GM21447 (cell line): ENCODE data around the gene RPSA.
"Not testable (repeated sequence)": the region's sequence is repeated elsewhere in the genome, so short reads cannot be mapped to it uniquely, and the experiment has no call there.

Source experiments
- ATAC-seq: cut with Tn5 transposase; IDR thresholded peaks from one replicate; pipeline ENCODE4 v1.9.1; 2021; ENCODE audit not compliant: unreplicated experiment

Gene RPSA

DNA sequence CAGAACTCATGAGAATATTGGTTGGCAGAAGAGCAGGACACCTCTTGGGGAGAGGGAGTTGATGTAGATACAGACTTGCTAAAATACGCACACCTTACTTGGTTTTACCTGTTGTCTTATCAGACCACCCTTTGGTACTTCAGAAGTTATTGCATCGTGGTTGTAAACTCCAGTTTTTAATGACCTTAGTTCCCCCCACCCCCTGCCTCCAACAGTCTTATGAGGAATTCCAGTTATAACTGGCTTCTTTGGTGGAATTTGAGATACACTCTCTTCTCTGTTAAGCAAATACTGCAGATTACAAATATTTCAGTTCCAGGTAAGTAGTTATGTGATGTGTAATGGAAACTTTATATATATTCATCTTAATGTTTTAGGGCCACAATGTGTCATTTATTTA lies 18.4 kb upstream of the RPSA start:
- no peak for ATAC-seq

DNA sequence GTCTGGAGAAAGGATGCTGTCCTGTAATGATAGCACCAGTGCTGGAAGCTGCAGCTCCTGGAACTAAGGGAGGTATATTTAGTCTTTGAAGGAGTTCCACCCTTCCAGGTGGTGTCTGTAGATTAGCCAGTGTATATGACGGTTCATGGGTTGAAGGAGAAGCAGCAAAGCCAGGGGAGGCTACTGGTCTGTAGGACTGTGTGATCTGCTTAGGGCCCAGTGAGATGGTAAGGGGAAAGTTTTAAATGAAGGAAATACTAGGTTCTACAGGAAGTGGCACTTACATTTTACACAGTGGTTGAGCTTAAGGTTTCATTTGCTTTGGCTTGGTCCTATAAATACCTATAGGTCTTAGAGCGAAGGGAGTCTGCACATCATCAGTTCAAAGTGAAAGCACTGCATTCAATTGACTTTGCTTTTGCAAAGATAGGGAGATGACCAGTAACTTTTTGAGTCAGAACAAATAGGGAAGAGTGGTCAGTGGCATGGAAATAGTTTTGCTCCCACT lies 17.7 kb upstream of the RPSA start:
- peak; percentile 80 for ATAC-seq

- ATAC-seq = no peak
Measured at GRCh38 chr3:39390181-39390580, 16.3 kb upstream of the RPSA start.

DNA sequence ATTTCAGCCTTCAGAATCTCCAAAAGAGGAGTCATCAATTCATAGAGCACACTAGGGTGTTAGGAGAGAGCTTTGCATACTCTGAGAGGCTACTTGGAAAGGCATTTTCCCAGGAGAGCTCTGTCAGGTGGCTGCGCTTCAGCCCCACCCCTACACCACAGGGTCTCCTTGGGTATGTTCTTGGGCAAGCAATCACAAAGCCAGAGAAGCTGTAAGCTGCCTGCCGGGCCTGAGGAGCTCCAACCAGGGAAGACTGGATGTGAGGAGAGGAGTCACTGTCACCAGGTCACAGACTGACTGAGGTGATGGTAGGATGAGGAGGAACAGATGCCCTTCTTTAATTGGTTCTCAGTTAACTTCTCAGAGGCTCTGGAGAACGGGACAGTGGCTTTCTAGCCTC lies 9.8 kb upstream of the RPSA start:
- ATAC-seq = no peak

- ATAC-seq = no peak
Measured at GRCh38 chr3:39398700-39399099, 7.8 kb upstream of the RPSA start.

DNA sequence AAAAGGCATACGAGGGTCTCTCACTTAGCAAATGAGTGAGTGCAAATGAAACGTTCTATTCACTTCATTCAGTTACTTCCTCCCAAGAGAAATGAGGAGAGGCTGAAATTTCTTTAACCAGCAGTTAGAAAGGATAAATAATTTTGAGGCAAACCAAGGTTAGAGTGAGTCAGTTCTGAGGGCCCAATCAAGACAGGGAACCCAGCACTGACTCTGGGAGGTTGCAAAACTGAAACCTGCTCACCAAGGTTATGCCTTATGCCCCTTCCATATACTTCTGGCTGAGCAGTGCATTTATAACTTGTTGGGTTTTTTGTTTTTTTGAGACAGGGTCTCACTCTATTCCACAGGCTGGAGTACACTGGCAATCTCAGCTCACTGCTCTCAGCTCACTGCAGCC lies 4.5 kb upstream of the RPSA start:
- no peak for ATAC-seq

DNA sequence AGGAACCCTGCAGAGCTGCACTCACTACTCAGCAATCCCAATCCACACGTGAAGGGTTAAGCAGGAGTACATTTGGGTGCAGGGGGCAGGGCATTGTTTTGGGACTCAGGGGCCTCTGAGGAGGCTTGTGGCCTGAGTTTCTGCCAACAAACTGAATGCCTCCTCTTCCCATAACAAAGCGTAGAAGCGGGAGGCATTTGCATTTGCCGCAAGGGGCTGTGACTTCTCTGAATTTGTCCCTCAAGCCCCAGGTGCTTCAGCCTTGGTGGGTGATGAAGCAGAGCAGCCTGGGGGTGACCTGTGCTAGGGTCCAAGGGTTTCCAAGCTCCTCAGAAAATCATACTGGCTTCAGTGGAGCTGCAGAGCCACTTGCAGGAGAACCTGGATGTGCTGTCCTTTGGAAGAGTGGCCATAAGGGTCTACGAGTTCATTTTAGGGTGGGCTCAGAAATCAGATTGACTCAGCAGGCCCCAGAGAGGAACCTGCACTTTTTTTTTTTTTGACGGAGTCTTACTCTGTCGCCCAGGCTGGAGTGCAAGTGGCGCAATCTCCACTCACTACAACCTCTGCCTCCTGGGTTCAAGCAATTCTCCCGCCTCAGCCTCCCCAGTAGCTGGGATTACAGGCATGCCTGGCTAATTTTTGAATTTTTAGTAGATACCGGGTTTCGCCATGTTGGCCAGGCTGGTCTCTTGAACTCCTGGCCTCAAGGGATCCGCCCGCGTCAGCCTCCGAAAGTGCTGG lies 1.4 kb upstream of the RPSA start:
- no peak for ATAC-seq

- no peak for ATAC-seq
Measured at GRCh38 chr3:39405687-39406367, 693 bp upstream of the RPSA start.

- no peak for ATAC-seq
Measured at GRCh38 chr3:39407259-39407629, 724 bp downstream of the RPSA start.

DNA sequence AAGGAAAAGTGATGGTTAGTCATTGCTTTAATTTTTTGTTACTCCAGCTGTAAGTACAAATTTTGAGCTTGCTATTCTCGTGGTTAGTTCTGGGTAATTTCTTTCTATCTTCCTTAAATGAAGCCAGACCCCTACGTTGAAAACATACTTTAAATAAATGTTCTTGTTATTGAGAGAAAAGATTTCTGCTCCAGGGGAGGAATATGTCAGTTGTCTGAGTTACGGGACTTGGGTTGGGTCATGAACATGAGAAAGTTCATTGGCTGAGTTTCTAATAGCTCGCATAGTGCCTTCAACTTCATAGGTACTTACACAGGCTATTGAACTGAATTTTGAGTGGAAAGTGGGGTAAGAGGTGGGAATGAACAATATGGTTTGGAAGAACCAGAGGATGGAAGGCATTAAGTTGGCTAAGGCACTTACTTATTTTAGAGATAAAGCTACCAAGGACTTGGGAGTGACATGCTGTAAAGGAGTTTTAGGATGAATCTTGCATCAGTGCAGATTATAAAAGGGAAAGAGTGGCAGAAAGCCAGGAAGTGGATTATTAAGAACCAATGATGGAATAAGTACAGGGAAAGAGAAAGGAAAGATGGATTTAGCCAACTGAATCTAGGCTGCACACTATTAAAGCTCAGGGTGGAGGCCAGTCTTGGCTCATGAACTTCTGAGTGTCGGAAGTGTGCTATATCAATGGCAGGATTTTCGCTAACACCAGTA lies 1.4 kb downstream of the RPSA start:
- ATAC-seq = no peak

DNA sequence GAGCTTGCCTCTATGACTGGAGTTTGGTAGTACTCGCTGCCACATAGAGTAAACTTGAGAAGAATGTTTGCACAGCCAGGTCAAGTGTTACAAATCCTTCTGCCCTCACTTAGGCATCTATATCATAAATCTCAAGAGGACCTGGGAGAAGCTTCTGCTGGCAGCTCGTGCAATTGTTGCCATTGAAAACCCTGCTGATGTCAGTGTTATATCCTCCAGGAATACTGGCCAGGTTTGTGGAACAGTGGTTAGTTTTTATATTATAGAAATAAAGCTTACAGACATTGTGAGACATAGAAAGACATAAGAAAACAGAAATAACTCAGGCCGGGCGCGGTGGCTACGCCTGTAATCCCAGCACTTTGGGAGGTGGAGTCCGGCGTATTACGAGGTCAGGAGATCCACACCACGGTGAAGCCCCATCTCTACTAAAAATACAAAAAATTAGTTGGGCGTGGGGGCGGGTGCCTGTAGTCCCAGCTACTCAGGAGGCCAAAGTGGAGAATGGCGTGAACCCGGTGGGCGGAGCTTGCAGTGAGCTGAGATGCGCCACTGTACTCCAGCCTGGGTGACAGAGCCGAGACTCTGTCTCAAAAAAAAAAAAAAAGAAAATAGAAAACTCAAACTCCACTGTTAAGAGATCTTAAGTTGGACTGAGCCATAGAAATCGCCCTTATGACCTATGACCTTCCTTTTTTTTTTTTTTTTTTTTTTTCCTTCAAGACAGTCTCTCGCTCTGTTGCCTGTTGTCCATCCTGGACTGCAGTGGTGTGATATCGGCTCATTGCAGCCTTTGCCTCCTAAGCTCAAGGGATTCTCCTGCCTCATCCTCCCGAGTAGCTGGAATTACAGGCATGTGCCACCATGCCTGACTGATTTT lies 2.2 kb downstream of the RPSA start:
- no peak for ATAC-seq

DNA sequence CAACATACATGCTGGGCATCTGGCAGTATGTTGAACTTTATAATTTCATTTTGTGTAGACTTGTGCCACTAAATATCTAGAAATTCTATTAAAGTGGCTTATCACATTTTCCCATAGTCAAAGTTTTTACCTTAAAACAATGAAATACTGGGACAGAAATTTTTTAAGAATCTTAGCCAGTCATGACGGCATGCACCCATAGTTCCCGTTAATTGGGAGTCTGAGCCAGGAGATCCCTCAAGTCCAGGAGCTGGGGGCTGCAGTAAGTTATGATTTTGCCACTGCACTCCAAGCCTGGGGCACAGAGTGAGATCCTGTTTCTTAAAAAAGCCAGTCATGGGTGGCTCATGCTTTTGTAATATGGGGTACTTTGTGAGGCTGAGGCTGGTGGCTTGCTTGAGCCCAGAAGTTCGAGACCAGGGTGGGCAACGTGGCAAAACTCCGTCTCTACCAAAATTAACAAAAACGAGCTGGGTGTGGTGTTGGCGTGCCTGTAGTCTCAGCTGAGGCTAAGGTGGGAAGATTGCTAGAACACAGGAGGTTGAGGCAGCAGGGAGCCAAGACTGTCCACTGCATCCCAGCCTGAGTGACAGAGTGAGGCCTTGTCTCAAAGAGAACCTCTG lies 3.1 kb downstream of the RPSA start:
- ATAC-seq = no peak

- no peak for ATAC-seq
Measured at GRCh38 chr3:39410893-39411292, 4.4 kb downstream of the RPSA start.

DNA sequence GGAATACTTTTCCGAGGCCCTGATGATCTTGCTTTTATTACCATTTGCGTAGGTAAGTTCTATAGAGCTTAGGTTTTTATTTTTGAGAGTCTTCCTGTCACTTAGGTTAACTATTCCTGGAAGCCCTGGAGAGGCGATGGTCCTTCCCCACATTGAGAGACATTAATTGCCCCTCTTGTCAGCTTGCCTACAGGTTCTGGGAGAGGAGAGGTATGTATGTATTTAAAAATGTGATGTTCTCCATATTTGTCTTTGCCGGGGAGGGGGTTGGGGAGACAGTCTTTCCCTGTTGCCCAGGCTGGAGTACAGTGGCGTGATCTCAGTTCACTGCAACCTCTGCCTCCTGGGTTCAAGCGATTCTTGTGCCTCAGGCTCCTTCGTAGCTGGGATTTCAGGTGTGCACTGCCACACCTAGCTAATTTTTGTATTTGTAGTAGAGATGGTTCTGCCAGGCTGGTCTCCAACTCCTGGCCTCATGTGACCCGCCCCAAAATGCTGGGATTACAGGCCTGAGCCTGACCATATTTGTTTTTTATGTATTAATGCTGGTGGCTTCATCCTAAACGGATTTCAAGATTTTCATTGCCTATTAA lies 6.2 kb downstream of the RPSA start:
- ATAC-seq = no peak

GRCh38 chr3:39413691-39414420 lies 7.3 kb downstream of the RPSA start:
- no peak for ATAC-seq

DNA sequence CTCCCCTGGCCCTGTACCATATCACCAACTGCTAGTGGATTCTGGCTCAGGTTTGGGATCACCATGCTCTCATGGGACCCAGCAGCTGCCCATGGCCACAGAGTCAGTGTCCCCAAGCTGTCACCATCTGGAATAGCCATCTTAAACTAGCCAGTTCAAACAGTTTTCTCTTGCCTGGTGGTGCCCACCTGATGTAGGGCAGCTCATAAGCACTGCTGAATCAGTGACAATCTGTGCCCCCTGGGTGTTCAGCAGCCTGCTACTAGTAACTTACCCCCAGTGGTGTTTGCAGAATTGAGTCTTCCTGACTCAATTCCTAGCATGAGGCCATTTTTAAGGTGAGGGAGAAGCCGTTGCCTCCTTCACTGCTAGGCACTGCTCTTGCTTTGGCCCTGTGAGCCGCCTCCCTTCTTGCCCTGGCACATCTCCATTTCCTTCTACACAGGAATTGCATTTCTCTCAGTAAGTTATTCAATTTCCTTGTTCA lies 7.9 kb downstream of the RPSA start:
- ATAC-seq = no peak

- ATAC-seq = not testable (repeated sequence)
Measured at GRCh38 chr3:39415302-39415701, 8.8 kb downstream of the RPSA start.

DNA sequence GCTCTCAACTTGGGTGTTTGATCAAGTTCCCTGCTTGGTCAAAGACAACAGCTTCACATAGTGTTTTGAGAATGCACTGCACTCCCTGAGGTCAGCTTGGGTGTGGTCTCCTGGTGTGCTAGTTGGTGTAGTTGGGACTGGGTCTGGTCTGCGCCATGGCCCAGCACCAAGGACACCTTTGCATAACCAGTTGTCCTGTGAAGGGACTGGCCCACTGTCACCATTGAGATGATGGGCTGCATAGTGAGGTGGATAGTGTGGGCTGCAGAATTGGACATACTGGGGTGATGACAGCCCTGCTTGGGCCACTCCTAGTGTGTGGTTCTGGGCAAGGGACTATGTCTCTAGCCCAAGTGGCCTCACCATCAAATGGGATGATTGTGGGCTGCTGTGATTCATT lies 9.5 kb downstream of the RPSA start:
- no peak for ATAC-seq

GRCh38 chr3:39416998-39417397 lies 10.5 kb downstream of the RPSA start:
- ATAC-seq = not testable (repeated sequence)
